ENCODE data around the gene SMARCD2.
A peak's percentile ranks its signal among the peaks of the same experiment; 100 is the strongest.

SMARCD2 gene

DNA sequence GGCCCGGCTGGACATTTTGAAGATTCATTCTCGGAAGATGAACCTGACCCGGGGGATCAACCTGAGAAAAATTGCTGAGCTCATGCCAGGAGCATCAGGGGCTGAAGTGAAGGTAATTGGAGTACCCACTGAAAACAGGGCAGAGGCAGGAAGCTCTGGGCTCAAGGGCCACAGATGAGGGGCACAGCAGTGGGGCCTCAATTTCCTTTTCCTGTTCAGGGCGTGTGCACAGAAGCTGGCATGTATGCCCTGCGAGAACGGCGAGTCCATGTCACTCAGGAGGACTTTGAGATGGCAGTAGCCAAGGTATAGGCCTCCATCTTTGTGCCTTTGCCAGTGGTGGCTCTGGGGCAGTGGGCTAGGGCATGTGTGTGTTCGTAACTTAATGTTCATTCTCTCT is 11.0 kb downstream of the SMARCD2 start:
- DNase-seq = no peak

- DNase-seq = no peak
These were observed 11.5 kb downstream of the SMARCD2 start for GRCh38 chr17:63830904-63831491.

DNA sequence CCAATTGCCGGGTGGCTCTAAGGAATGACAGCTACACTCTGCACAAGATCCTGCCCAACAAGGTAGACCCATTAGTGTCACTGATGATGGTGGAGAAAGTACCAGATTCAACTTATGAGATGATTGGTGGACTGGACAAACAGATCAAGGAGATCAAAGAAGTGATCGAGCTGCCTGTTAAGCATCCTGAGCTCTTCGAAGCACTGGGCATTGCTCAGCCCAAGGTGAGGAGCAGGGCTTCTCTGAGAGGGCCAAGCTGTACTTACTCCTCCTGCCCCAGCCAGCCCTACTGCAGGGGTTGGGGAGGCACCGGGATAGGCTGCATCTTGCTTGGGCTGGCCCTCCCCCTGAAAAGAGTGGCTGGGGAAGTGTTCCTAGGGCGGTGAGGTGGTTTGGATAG is 12.2 kb downstream of the SMARCD2 start:
- DNase-seq = no peak

DNA sequence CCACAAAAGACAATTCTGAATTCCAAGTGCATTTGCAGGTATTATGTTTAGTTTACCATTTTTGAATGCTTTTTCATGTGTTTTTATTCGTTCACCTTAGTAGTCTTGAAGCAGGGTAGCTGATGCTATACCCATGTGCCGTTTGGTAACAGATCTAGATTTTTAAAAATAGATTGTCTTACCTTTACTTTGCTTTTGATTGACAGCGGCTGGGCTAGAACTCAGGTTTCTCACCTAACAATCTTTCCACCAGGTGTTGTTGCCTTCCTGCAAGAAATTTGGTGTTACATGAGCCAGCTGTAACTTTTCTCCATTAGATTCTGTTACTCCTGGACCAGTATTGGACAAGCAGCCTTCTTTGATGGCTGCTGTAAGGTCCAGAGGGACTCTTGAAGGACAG is 13.5 kb downstream of the SMARCD2 start:
- DNase-seq = no peak

- DNase-seq = no peak
These were observed 14.7 kb downstream of the SMARCD2 start for GRCh38 chr17:63827801-63828221.

GRCh38 chr17:63827002-63827800 is 15.3 kb downstream of the SMARCD2 start, which contains the start of the genes FTSJ3 and PSMC5:
FTSJ3 (minus strand) TSS chr17:63827663; CDS start chr17:63826902, 761 bp downstream.
PSMC5 (plus strand) TSS chr17:63827431; CDS start chr17:63827491, 60 bp downstream.
- peak; percentile 92 for DNase-seq

- no peak for DNase-seq
These were observed 15.9 kb downstream of the SMARCD2 start for GRCh38 chr17:63826468-63827001.

- DNase-seq = no peak
These were observed 18.1 kb downstream of the SMARCD2 start for GRCh38 chr17:63824362-63824761.

GRCh38 chr17:63823659-63824331 is 18.7 kb downstream of the SMARCD2 start:
- DNase-seq = no peak

DNA sequence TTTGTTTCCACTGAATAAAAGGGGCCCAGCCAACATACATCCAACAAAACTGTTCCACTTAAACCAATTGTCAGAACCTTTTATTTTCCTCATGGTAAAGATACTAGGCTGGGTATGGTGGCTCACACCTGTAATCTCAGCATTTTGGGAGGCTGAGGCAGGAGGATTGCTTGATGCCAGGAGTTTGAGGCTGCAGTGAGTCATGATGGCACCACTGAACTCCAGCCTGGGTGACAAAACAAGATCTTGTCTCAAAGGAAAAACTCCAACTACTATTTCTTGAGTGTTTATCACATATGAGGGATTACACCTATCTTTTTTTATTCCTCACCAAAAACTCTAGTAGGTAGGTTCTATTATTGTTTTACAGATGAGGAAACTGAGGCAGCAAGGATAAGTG is 19.9 kb downstream of the SMARCD2 start:
- no peak for DNase-seq

DNA sequence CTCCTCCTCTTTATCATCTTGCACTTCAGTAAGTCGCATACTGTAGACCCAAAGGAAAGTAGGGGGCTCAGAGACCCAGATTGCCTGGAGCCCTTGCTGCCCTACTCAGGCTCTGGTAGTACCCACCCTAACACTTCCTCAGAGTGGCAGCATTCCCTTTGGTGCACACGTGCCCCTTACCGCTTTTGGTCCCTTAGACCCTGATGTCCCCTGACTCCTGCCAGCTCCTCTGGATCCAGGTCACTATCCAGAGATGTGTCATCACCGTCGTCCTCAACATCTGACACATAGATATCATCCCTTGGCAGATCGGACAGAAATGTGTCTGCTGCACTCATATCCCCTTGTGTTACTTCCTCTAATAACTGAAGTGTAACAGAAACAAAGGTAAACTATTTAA is 20.7 kb downstream of the SMARCD2 start:
- no peak for DNase-seq

GRCh38 chr17:63820963-63821561 is 21.4 kb downstream of the SMARCD2 start:
- DNase-seq = no peak

DNA sequence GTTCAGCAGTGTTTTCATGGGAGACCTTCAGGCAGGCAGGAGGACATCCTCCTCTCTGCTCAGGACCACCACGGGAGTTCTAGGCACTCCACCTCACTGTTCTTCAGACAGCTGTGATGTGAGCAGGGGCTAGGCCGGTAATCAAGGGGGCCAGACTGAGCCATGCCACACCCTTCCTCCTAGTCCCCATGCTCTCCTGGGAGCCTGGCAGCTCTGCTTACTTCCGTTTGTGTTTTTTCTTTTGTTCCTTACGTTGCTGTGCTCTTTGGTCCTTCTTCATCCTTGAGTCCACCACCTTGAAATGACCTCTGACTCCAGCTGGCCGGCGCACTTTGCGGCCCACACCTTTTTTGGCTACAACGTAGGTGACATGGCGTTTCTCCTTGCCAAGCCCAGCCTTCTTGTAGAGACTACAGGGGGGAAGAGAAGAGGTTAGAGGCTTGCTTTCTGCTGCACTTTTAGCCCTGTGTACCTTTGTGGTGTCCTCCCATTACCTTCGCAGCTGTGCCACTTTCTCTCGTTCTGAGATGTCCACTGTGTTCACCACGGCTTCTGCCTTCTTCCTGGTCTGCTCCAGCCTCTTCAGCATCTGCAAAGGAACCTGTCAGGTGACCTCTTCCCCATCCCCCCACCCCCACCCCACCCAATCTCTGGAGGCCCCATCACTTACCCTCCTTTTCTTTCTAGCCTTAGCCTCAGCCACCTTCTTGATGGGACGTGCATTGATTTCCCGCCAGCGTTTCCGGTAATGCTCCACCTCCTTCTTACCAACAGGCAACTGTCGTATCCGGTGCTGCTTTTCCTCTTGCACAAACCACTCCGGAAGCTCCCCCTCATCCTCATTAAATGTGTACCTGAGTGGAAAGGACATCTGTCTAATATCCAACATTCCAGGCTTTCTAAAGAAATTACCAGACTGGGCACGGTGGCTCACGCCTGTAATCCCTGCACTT is 22.6 kb downstream of the SMARCD2 start:
- no peak for DNase-seq

DNA sequence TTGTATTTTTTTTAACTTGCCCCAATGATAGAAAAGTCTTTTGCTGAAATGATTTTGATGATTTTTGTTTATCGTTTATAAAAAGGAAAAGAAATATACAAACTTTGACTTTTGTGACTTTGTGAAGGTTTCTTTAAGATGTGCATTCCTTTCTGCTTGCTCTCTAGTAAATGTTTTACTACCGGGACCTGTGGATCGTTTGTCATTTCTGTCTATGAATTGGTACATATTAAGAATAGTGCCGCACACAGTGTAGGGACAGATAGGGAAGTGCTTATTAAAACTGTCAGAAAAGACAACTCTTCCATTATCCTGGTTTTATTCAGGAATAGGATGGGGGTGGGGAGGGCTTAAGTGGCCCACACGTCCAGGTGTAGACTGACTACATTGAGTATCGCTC is 23.4 kb downstream of the SMARCD2 start:
- DNase-seq = no peak

- no peak for DNase-seq
These were observed 24.6 kb downstream of the SMARCD2 start for GRCh38 chr17:63817736-63818385.

DNA sequence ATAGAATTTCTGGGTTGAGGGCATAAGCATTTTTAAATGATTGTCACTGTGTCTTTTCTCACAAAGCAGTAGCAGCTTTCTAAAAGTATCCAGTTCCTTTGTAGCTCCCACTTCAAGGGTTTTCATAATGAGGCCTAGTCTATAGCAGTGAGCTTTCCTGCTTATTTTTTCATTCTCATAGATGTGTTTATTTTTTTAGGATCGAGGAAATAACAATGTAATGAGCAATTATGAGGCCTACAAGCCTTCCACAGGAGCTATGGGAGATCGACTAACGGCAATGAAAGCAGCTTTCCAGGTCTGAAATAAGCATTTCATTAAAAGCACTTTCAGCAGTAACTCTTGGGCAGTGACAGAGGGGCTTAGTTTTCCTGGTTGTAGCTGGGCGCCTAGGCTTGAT is 25.8 kb downstream of the SMARCD2 start:
- no peak for DNase-seq

DNA sequence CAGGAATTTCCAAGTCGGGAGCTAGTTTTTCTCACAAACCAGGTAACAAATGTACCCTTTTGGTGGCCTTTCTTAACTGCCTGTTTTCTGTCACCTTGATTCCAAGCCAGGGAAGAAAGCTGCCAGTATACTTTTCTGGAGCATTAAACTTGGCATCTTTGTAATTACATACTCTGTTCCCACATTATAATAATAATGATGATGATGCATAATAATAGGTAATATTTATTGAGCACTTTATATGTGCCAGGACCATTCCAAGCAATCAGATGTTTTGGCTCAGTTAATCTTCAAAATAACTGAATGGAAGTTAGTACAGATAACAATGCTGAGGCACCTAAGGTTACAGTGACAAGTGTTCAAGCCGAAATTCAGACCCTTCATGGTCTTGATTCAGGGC is 26.4 kb downstream of the SMARCD2 start:
- no peak for DNase-seq

GRCh38 chr17:63809970-63810369 is 32.5 kb downstream of the SMARCD2 start:
- DNase-seq = no peak

DNA sequence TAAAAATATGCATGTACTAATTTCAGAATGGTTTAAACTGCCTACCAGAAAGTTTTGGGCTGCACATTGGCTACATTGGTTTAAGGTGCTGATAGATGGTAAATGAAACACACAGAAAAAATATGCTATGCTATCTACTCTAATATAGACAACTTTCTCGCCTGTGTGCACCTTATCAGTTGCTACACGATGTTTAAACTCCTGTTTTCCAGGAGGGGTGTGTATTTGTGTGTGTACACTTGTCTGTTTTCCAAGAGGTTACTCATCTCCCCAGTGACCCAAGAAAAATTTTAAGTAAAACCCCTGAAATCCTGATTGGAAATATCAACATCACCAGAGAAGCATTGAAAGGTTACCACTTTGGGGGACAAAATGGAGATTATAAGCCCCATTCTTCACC is 36.9 kb downstream of the SMARCD2 start:
- no peak for DNase-seq

DNA sequence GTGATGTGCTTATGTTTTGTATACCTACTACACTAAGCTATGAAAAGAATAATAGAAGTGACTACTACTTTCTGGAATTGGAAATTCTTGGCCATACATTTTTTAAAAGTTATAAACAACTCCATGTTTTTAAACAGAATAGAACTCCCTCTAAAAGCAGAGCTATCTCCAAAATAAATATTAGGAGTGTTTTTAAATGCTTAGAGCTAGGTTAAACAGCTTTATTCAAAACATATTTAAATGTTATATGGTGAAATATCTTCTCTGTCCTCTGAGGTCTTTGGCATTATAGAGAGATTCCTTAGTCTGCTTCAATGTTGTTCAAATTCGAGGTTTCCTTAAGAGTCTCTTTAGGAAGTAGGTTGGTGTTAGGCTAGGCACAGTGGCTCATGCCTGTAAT is 38.2 kb downstream of the SMARCD2 start:
- DNase-seq = no peak

- DNase-seq = no peak
These were observed 41.7 kb downstream of the SMARCD2 start for GRCh38 chr17:63800783-63801182.
